SK-MEL-5 (cell line): ENCODE measurements around the gene ALDH1L1. TPM values are rescaled to one million over a fixed set of nuclear protein-coding genes. Genes with fewer than 3 reads are reported as not detected.
A peak's percentile ranks its signal among the peaks of the same experiment; 100 is the strongest.

Experiments
- DNase-seq: peaks from one replicate; pipeline ENCODE4 v3.0.0-alpha.2; 2016; ENCODE audit warnings: low read depth, low spot score
- in situ Hi-C: cut with HindIII; loops from 2 replicates; pipeline ENCODE4 v1.10.0; 2016; ENCODE audit warnings: low sequenced_read_pairs, high pct_unique_total_duplicates, low pct_unique_long_range_greater_than_20kb
- total RNA-seq: library from RNA; depleted of rRNA; stranded (reverse); fragments of >200 nt; shearing (Covaris generic); gene quantifications from 2 replicates; pipeline ENCODE4 v1.2.3, GENCODE V29; 2014

Gene ALDH1L1
- total RNA-seq, 1 experiment from 2014 or later, result 1.1 TPM

- in situ Hi-C loops, result no loop called here
Observed at GRCh38 chr3:126114443-126115386, 65.7 kb downstream of the ALDH1L1 start.

GRCh38 chr3:126113733-126114442, 66.5 kb downstream of the ALDH1L1 start:
- in situ Hi-C loops, result no loop called here
- DNase-seq, result peak; percentile 32

More at GRCh38 chr3:126114443-126115386, 65.7 kb downstream of the ALDH1L1 start:
- DNase-seq, result no peak

GRCh38 chr3:126113238-126113555, 67.2 kb downstream of the ALDH1L1 start:
- no peak for DNase-seq
- in situ Hi-C loops, result no loop called here

GRCh38 chr3:126112531-126113237, 67.7 kb downstream of the ALDH1L1 start:
- in situ Hi-C loops, result no loop called here
- no peak for DNase-seq

GRCh38 chr3:126111566-126112475, 68.6 kb downstream of the ALDH1L1 start:
- no peak for DNase-seq
- in situ Hi-C loops, result no loop called here

- DNase-seq, result no peak
Observed at GRCh38 chr3:126111126-126111551, 69.2 kb downstream of the ALDH1L1 start.

GRCh38 chr3:126110431-126111125, 69.8 kb downstream of the ALDH1L1 start:
- in situ Hi-C loops, result no loop called here
- no peak for DNase-seq

More at GRCh38 chr3:126111126-126111551, 69.2 kb downstream of the ALDH1L1 start:
- in situ Hi-C loops, result no loop called here

GRCh38 chr3:126109880-126110235, 70.5 kb downstream of the ALDH1L1 start:
- in situ Hi-C loops, result no loop called here
- DNase-seq, result no peak

- in situ Hi-C loops, result no loop called here
- DNase-seq, result no peak
Observed at GRCh38 chr3:126109146-126109879, 71.1 kb downstream of the ALDH1L1 start.

GRCh38 chr3:126108676-126109050, 71.7 kb downstream of the ALDH1L1 start:
- DNase-seq, result no peak
- in situ Hi-C loops, result no loop called here

- DNase-seq, result no peak
- in situ Hi-C loops, result no loop called here
Observed at GRCh38 chr3:126107957-126108675, 72.3 kb downstream of the ALDH1L1 start.

- in situ Hi-C loops, result no loop called here
- DNase-seq, result no peak
Observed at GRCh38 chr3:126107203-126107939, 73.0 kb downstream of the ALDH1L1 start.

- in situ Hi-C loops, result no loop called here
- DNase-seq, result no peak
Observed at GRCh38 chr3:126106336-126107202, 73.8 kb downstream of the ALDH1L1 start.

GRCh38 chr3:126105691-126106187, 74.6 kb downstream of the ALDH1L1 start:
- in situ Hi-C loops, result no loop called here

More at GRCh38 chr3:126105691-126106187, 74.6 kb downstream of the ALDH1L1 start:
- DNase-seq, result no peak
